HCT116 (cell line): ENCODE data around the gene MYH11. TPM values are rescaled to one million over a fixed set of nuclear protein-coding genes. Genes with fewer than 3 reads are reported as not detected.

ENCODE experiments used
- ATAC-seq: fragments of 200-7000 bp; cut with Tn5 transposase; 2 replicates; pipeline ENCODE4 v1.9.1; 2020; ENCODE audit warnings: mild to moderate bottlenecking, moderate library complexity
- BruUV-seq: library from RNA; stranded (reverse); fragments of 400-500 nt; replicated peaks from 2 replicates; lab custom pipeline; 2021; lab: Mats Ljungman, UMichigan
- CTCF ChIA-PET: fragments of 300-600 bp; sonication (Branson Sonifier 250); formaldehyde crosslinking; loops from one replicate; lab custom pipeline; 2021; ENCODE audit warnings: antibody characterized with exemption; lab: Charles Lee
- POLR2A ChIA-PET: fragments of 300-600, 350-600 bp; sonication (Branson Sonifier 250); formaldehyde crosslinking; loops from one replicate; lab custom pipeline; 2021; ENCODE audit warnings: antibody characterized with exemption; lab: Charles Lee
- RAD21 ChIA-PET, 2 experiments: fragments of 300-600 bp; sonication (Branson Sonifier 250); formaldehyde crosslinking; loops; one replicate each; lab custom pipeline; 2023; ENCODE audit warnings: low total read pairs in 2 of 2; ENCODE audit not compliant: uncharacterized antibody in 2 of 2, unreplicated experiment in 2 of 2, low non-redundant PET in 1 of 2; lab: Charles Lee
- DNase-seq: peaks from one replicate; pipeline ENCODE4 v3.0.0-alpha.2; 2010; ENCODE audit warnings: low read depth, low spot score
- H2AFZ ChIP-seq: fragments of 200-600 bp; shearing (Covaris generic), sonication (generic); 2 replicates; pipeline ENCODE4 v1.6.1; 2017; ENCODE audit warnings: low read depth, mixed run types, mixed read lengths, antibody characterized with exemption, low read length; ENCODE audit not compliant: poor library complexity, severe bottlenecking
- H3K27ac ChIP-seq: 2 replicates; pipeline ENCODE4 v1.5.1; 2012; ENCODE audit warnings: low read depth, low read length
- H3K27me3 ChIP-seq: fragments of 200-600 bp; sonication (generic); 2 replicates; pipeline ENCODE4 v1.6.1; 2016; ENCODE audit warnings: mixed run types, low read length, mixed read lengths; ENCODE audit not compliant: insufficient read depth
- H3K36me3 ChIP-seq, 2 experiments: fragments of 200-500 bp in 1 of 2; fragments of 200-600 bp in 1 of 2; sonication (Bioruptor generic) in 1 of 2; sonication (generic) in 1 of 2; 2 replicates each; pipeline versions ENCODE4 v1.5.1 to v1.6.1; 2014 to 2016; ENCODE audit warnings: low read length in 2 of 2, inconsistent platforms in 1 of 2, mixed read lengths in 1 of 2, mixed run types in 1 of 2; ENCODE audit not compliant: insufficient read depth in 2 of 2, control insufficient read depth in 1 of 2
- H3K4me1 ChIP-seq, 2 experiments: fragments of 200-600 bp in 1 of 2; sonication (generic) in 1 of 2; 2 replicates each; pipeline versions ENCODE4 v1.5.1 to v1.6.1; 2012 to 2017; ENCODE audit warnings: low read length in 2 of 2, inconsistent platforms in 1 of 2, mild to moderate bottlenecking in 1 of 2, mixed read lengths in 1 of 2, mixed run types in 1 of 2, moderate library complexity in 1 of 2; ENCODE audit not compliant: insufficient read depth in 2 of 2, control insufficient read depth in 1 of 2
- H3K4me2 ChIP-seq: fragments of 200-600 bp; sonication (generic); 2 replicates; pipeline ENCODE4 v1.6.1; 2017; ENCODE audit warnings: mixed run types, low read length, mixed read lengths
- H3K4me3 ChIP-seq, 2 experiments: fragments of 200-600 bp in 1 of 2; sonication (generic) in 1 of 2; replicated peaks in 1 of 2; 2 replicates each; pipeline ENCODE4 v1.5.1; 2011 to 2016; ENCODE audit warnings: low read length in 2 of 2, control low read depth in 1 of 2, low read depth in 1 of 2, mild to moderate bottlenecking in 1 of 2, mixed read lengths in 1 of 2, mixed run types in 1 of 2
- H3K79me2 ChIP-seq: fragments of 200-600 bp; sonication (generic); 2 replicates; pipeline ENCODE4 v1.6.1; 2017; ENCODE audit warnings: mild to moderate bottlenecking, mixed run types, low read length, moderate library complexity, mixed read lengths; ENCODE audit not compliant: insufficient read depth
- H3K9ac ChIP-seq: fragments of 200-600 bp; sonication (generic); 2 replicates; pipeline ENCODE4 v1.6.1; 2016; ENCODE audit warnings: low read length, mixed read lengths
- H3K9me2 ChIP-seq: fragments of 200-600 bp; sonication (generic), shearing (Covaris generic); 2 replicates; pipeline ENCODE4 v1.6.1; 2017; ENCODE audit warnings: mixed run types, mild to moderate bottlenecking, moderate library complexity; ENCODE audit not compliant: insufficient read depth
- H3K9me3 ChIP-seq, 2 experiments: fragments of 200-500 bp in 1 of 2; fragments of 200-600 bp in 1 of 2; sonication (Bioruptor generic) in 1 of 2; sonication (generic) in 1 of 2; 2 replicates each; pipeline ENCODE4 v1.6.1; 2014 to 2017; ENCODE audit warnings: low read length in 2 of 2, mixed read lengths in 2 of 2, inconsistent platforms in 1 of 2, low read depth in 1 of 2, mild to moderate bottlenecking in 1 of 2, mixed run types in 1 of 2, moderate library complexity in 1 of 2; ENCODE audit not compliant: control insufficient read depth in 1 of 2, insufficient read depth in 1 of 2
- H4K20me1 ChIP-seq: fragments of 200-600 bp; sonication (generic), shearing (Covaris generic); 2 replicates; pipeline ENCODE4 v1.6.1; 2017; ENCODE audit warnings: mixed run types, mild to moderate bottlenecking, moderate library complexity; ENCODE audit not compliant: insufficient read depth
- MAX ChIP-seq: IDR thresholded peaks from 2 replicates; pipeline ENCODE4 v1.6.1; 2012
- RAD21 ChIP-seq: IDR thresholded peaks from 2 replicates; pipeline ENCODE4 v1.6.1; 2012; ENCODE audit warnings: low read depth, mild to moderate bottlenecking
- REST ChIP-seq: IDR thresholded peaks from 2 replicates; pipeline ENCODE4 v1.6.1; 2012; ENCODE audit warnings: low read depth
- SRF ChIP-seq: IDR thresholded peaks from 2 replicates; pipeline ENCODE4 v1.6.1; 2012; ENCODE audit warnings: low read depth
- intact Hi-C: fragments of 100-400 bp; cut with micrococcal nuclease; formaldehyde crosslinking; loops from 2 replicates; pipeline ENCODE4 v1.10.0; 2022
- total RNA-seq: library from RNA; stranded (reverse); gene quantifications from one replicate; pipeline ENCODE4 v1.2.1, GENCODE V29; 2021; ENCODE audit not compliant: unreplicated experiment

The MYH11 gene
- total RNA-seq, 1 experiment from 2014 or later, result 0.61 TPM

GRCh38 chr16:15778204-15778743 is 78.6 kb downstream of the MYH11 start:
- Histone ChIP-seq H3K4me2 (no peak overlapping the region), H3K79me2 (no peaks in the 10 kb centered on the region), H4K20me1 (no peaks in the 10 kb centered on the region), H3K4me1 (no peaks in the 10 kb centered on the region; a peak in 1 of 4 replicates), H3K9ac (no peak overlapping the region), H3K27ac (no peak overlapping the region), H3K4me3 (no peak overlapping the region), H2AFZ (peak overlapping the region; percentile 80), H3K9me3 (no peaks in the 10 kb centered on the region), H3K27me3 (no peaks in the 10 kb centered on the region), H3K36me3 (no peaks in the 10 kb centered on the region), H3K9me2 (no peaks in the 10 kb centered on the region)
- DNase-seq (no peak), ATAC-seq (0 out of 2 replicates have a peak, but pooled peaks have one; percentile 7)
- intact Hi-C loops, result no loop called here
- TF ChIP-seq MAX (no peak), RAD21 (no peak), SRF (no peak), REST (no peak)
- ChIA-PET POLR2A (interaction anchor here (1.1 kb wide), 1 partner anchor 44 kb away, joined by 3 read pairs; no protein-coding TSS in a partner anchor), RAD21 (interaction anchor here (1.0 to 1.1 kb wide), 2 partner anchors 44 to 350 kb away, joined by 4 read pairs; no protein-coding TSS in a partner anchor), CTCF (interaction anchor here (0.8 to 2.9 kb wide), 7 partner anchors 11 to 417 kb away, joined by 3 to 38 read pairs (median 4); no protein-coding TSS in a partner anchor)
- no TSS peak for BruUV-seq
